ENCODE measurements around the gene ZNF423.

The ZNF423 gene

DNA sequence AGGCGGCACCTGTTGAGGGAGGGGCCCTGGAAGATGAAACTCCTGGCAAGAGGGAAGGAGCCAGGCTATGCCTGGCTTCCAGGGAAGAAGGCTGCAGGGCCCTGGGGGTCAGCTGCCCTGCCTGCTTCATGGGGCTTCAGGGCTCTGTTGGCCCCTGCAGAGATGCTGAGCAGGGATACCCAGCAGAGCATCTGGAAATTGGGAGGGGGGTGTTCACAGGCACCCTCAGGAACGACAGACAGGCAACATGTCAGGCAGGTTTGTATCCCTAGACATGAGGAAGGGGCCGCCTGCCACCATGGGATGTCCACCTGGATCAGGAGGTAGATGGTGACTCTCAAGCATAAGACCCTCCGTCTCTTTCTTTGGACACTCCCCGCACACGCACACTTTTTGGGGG lies 13.8 kb upstream of the ZNF423 start:
- Histone ChIP-seq H3K4me1 (peaks cover 16% of the 10 kb centered on the region), H3K9ac (no peak overlapping the region), H3K4me3 (no peak overlapping the region), H3K9me3 (no peaks in the 10 kb centered on the region), H3K36me3 (no peaks in the 10 kb centered on the region), H4K20me1 (no peaks in the 10 kb centered on the region), H3K27me3 (peaks cover 8% of the 10 kb centered on the region; the same call in 1 of the 2 replicates), H3K4me2 (no peak overlapping the region), H3K27ac (no peak overlapping the region)
- no peak for TF ChIP-seq Cebpa-rat (IDR thresholded peaks at IDR 0.05)

DNA sequence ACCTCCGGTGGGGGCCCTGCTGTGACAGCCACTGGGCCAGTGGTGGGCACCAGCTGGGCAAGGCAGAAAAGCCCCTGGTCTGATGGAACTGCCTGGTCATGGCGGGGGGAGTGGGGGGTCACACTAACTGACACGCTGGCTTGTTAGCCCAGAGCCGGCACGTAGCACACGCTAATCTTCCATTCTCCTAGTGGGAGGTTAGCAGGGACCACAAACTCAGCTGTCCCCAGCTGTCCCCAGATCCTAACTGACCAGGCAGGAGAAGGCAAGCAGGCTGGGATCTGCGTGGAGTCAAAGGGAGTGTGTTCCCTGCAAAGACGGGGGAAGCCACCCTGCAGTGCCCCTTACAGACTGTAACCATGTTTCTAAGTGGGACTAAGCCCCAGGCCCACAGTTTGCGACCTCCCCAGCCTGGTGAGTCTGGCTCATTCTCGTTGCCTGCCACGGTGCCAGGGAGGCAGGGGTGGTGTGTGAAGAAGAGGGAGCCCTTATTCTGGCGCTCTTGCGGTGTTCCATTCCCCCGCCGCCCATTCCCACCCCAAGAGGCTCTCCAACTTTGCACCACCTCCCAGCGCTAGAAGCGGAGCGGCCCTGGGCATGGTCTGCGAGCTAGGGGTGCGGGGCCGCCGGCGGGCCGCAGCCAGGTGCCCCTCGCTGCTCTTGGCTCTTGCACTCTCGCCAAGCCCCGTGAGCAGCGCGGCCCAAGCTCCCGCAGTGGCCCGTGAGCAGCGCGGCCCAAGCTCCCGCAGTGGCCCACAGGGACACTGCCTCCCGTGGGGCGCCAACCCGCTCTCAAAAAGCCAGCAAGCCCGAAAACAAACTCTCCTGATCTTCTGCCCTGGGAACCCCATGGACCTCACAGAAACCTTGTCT lies 12.1 kb upstream of the ZNF423 start:
- peaks cover 8% of the 10 kb centered on the region; the same call in 1 of the 2 replicates for H3K27me3 ChIP-seq
- H3K27ac ChIP-seq = no peak overlapping the region
- no peaks in the 10 kb centered on the region for H3K9me3 ChIP-seq
- no peak overlapping the region for H3K4me3 ChIP-seq
- peaks cover 16% of the 10 kb centered on the region for H3K4me1 ChIP-seq
- H3K36me3 ChIP-seq = no peaks in the 10 kb centered on the region
- no peak for TF ChIP-seq Cebpa-rat (IDR thresholded peaks at IDR 0.05)
- no peaks in the 10 kb centered on the region for H4K20me1 ChIP-seq
- no peak overlapping the region for H3K9ac ChIP-seq
- H3K4me2 ChIP-seq = no peak overlapping the region

DNA sequence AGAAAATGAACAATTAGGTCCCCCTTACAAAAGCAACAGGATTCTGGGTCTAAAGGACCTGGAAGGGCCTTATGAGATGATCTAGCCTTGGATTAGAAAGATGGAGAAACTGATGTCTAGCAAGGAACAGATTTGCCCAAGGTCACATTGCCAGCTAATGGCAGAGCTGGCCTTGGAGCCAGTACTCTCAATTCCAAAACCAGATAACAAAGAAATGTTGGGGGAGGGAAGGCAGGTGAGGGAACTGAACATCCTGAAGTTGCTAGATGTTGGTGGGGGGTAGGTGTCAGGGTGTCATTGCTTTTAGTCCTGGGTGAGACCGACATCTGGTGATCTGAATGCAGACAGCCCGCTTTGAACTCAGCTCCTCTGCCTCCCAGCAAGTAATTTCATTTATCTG lies 11.3 kb upstream of the ZNF423 start:
- Histone ChIP-seq H3K36me3 (no peaks in the 10 kb centered on the region), H3K27ac (peak overlapping the region; percentile 55; the same call in 1 of the 2 replicates), H3K27me3 (peaks cover 8% of the 10 kb centered on the region; the same call in 1 of the 2 replicates), H3K9me3 (no peaks in the 10 kb centered on the region), H3K4me2 (peak overlapping the region; percentile 53), H3K4me3 (no peak overlapping the region), H3K9ac (0 out of 2 replicates have a peak overlapping the region, but pooled peaks have one; percentile 28), H4K20me1 (no peaks in the 10 kb centered on the region), H3K4me1 (peaks cover 20% of the 10 kb centered on the region)
- TF ChIP-seq Cebpa-rat (IDR thresholded peaks at IDR 0.05) = no peak

DNA sequence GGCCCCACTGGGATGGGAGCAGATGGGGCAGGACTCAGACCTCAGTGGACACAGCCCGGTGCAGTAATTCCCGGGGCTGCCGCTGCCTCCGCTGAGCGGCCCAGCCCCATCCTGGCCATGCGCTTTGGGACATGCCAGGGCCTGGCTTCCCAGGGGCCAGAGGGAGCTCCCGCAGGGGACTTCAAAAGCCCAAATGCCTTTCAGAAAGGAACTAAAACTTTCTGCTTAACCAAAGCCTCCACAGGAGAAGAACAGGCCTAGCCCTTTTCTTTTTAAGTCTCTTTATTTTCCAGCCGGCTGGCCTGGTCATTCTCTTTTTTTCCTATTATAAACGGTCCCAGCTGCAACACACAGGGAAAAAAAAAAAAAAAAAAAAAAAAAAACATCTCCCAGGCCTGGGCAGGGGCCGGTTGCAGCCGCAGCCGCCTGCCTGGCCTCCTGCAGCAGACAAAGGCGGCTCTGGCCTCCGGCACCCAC lies 10.7 kb upstream of the ZNF423 start:
- H3K4me3 ChIP-seq = no peak overlapping the region
- H4K20me1 ChIP-seq = no peaks in the 10 kb centered on the region
- peak overlapping the region; percentile 53 for H3K4me2 ChIP-seq
- H3K9me3 ChIP-seq = no peaks in the 10 kb centered on the region
- no peak for TF ChIP-seq Cebpa-rat (IDR thresholded peaks at IDR 0.05)
- peaks cover 25% of the 10 kb centered on the region for H3K4me1 ChIP-seq
- 0 out of 2 replicates have a peak overlapping the region, but pooled peaks have one; percentile 28 for H3K9ac ChIP-seq
- H3K27ac ChIP-seq = peak overlapping the region; percentile 55; the same call in 1 of the 2 replicates
- peaks cover 8% of the 10 kb centered on the region; the same call in 1 of the 2 replicates for H3K27me3 ChIP-seq
- no peaks in the 10 kb centered on the region for H3K36me3 ChIP-seq

DNA sequence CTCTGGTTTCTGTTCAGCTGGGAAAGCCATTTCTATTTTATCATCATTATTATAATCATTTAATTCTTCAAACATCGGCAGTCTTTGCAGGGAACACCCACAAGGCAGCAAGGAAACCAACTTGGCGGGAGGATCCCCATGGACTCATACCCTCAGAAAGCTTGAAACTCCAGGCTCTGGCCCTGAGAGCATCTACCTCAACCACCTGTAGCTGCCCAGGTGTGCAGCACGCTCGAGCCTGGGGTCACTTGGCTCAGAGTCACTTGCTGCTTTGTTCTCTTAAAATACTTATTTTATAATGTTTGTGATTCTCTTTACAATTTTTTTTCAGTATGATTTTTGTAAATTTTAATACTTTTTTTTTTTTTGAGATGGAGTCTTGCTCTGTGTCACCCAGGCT lies 6.8 kb upstream of the ZNF423 start:
- no peaks in the 10 kb centered on the region for H3K36me3 ChIP-seq
- H3K9me3 ChIP-seq = no peaks in the 10 kb centered on the region
- peaks cover 16% of the 10 kb centered on the region; the same call in 1 of the 2 replicates for H3K27me3 ChIP-seq
- H3K4me1 ChIP-seq = peaks cover 47% of the 10 kb centered on the region
- no peak overlapping the region for H3K27ac ChIP-seq
- no peak overlapping the region for H3K4me3 ChIP-seq
- TF ChIP-seq Cebpa-rat (IDR thresholded peaks at IDR 0.05) = no peak
- 0 out of 2 replicates have a peak overlapping the region, but pooled peaks have one; percentile 36 for H3K4me2 ChIP-seq
- no peaks in the 10 kb centered on the region for H4K20me1 ChIP-seq
- H3K9ac ChIP-seq = no peak overlapping the region

DNA sequence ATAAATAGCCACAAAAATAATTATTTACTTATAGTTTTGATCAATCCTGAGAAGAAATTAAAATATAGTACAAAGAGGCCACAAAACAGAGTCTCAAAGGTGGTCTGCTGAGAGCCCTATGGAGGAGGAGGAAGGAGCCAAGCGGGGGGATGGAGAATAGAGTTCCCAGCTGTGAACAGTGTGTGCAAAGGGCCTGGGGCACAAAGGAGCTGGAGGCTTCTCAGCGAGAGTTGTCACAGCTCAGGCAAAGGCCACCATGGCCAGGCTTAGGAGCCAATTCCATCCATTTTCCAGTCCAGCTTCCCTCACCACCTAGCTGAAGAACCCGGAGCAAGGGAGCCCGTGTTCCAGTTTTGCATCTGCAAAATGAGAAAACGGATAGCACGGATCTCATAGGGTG lies 5.4 kb upstream of the ZNF423 start:
- H3K4me1 ChIP-seq = peaks cover 33% of the 10 kb centered on the region
- no peak overlapping the region for H3K27ac ChIP-seq
- H3K9ac ChIP-seq = no peak overlapping the region
- H3K4me2 ChIP-seq = no peak overlapping the region
- H3K4me3 ChIP-seq = no peak overlapping the region
- TF ChIP-seq Cebpa-rat (IDR thresholded peaks at IDR 0.05) = no peak
- no peaks in the 10 kb centered on the region for H3K9me3 ChIP-seq
- no peaks in the 10 kb centered on the region for H4K20me1 ChIP-seq
- H3K27me3 ChIP-seq = peaks cover 13% of the 10 kb centered on the region; the same call in 1 of the 2 replicates
- H3K36me3 ChIP-seq = no peaks in the 10 kb centered on the region

DNA sequence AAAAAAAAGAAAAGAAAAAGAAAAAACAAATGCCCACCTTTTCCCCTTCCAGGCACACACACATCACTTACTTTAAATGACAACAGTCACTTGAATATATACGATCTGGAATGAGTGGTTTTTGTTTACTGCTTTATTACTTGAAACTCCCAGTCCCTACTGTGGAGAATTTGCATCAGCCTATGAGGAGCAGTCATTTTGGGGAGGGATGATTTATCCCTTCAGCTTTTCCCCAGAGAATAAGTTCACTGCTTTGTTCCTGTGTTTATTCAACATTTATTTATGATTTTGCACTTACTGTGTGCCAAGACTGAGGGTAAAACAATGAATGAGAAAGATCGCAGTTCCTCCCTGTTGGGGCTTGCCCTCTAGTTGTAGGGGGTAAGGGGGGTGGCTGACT lies 4.7 kb upstream of the ZNF423 start:
- H3K27me3 ChIP-seq = peaks cover 13% of the 10 kb centered on the region; the same call in 1 of the 2 replicates
- no peaks in the 10 kb centered on the region for H3K36me3 ChIP-seq
- H3K4me3 ChIP-seq = no peak overlapping the region
- H3K9me3 ChIP-seq = no peaks in the 10 kb centered on the region
- no peak for TF ChIP-seq Cebpa-rat (IDR thresholded peaks at IDR 0.05)
- H3K27ac ChIP-seq = no peak overlapping the region
- H4K20me1 ChIP-seq = no peaks in the 10 kb centered on the region
- no peak overlapping the region for H3K9ac ChIP-seq
- peaks cover 31% of the 10 kb centered on the region for H3K4me1 ChIP-seq
- no peak overlapping the region for H3K4me2 ChIP-seq

DNA sequence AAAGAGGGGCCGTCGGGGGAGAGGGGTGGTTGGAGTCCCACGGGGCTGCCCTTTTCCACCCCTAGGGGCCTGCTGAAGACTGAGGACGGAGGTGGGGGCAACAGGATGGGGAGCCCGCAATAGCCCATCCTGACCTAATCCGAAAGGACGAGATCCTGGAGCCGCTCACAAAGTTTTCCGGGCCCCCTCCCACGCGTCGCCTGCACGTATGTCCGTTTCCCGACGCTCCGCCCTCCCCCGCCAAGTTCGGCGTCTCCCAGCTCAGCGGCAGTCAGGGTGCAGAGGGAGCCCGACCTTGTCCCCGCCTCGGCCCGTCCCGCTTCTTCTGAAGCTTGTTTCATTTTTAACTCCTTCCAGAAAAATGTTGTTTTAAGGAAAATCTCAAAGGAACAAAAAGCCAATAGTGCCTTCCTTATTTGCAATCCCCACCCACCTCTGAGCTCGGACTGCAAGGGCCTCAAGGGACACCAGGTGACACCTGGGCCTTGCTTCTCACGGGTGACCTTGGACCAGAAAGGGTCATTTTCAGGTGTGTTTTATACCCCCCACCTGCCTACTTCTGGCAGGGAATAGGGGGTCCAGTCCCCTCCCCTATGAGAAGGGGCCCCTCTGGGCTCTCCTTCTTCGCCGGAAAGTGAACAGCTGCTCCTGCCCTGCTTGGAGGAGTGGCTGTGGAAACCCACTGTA lies 3.4 kb upstream of the ZNF423 start:
- Histone ChIP-seq H3K4me2 (peak overlapping the region; percentile 99), H3K4me3 (peak overlapping the region; percentile 88), H4K20me1 (no peaks in the 10 kb centered on the region), H3K9ac (peak overlapping the region; percentile 83), H3K4me1 (peaks cover 36% of the 10 kb centered on the region), H3K27me3 (peaks cover 13% of the 10 kb centered on the region; the same call in 1 of the 2 replicates), H3K27ac (peak overlapping the region; percentile 82), H3K36me3 (no peaks in the 10 kb centered on the region), H3K9me3 (no peaks in the 10 kb centered on the region)
- no peak for TF ChIP-seq Cebpa-rat (IDR thresholded peaks at IDR 0.05)

DNA sequence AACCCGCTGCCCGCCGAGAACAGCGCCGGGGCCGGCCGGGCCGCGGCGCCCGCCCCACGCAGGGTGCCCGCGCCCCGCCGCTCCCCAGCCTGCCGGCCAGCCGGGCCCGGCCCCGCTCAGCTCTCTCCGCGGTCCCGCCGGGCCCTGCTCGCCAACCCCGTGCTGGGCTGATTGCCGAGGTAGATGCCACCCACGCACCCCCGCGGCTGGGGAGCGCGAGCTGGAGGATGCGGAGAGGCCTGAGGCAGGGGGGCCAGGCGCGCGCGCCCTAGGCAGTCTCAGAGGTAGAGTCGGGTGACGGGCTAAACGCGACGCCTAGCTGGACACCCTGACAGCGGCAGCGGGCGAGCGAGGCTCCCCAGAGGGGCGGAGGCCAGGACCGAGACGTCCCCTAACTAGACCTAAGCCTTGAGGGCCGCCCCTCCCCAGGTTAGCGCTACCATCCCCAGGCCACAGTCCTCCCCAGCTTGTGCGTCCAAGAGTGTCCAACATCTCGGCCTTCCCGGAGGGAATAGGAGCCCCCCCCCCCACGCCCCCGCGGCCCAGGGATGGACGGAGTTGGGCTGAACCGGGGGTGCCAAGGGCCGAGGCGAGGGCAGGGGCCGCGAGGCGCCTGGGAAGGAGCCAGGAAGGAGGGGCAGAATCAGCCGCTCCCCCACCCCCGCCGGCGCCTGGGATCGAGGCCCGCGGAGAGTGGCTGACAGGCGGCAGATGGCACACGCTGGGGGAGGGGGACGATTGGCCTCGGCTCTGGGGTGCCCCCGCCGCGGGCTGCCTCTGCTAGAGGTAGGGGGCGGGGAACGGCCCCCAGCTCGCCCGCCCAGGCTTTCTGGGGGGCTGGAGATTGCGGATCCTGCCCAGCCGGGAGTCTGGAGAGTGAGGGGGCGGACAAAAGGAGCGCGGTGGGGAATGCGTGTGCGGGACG lies 2.5 kb upstream of the ZNF423 start:
- H3K4me3 ChIP-seq = peak overlapping the region; percentile 88

More for the DNA sequence above, 2.5 kb upstream of the ZNF423 start:
- no peak for TF ChIP-seq Cebpa-rat (IDR thresholded peaks at IDR 0.05)
- peak overlapping the region; percentile 99 for H3K4me2 ChIP-seq
- H3K4me1 ChIP-seq = peaks cover 44% of the 10 kb centered on the region
- H3K9me3 ChIP-seq = no peaks in the 10 kb centered on the region
- no peaks in the 10 kb centered on the region for H4K20me1 ChIP-seq
- no peaks in the 10 kb centered on the region for H3K36me3 ChIP-seq
- peaks cover 13% of the 10 kb centered on the region; the same call in 1 of the 2 replicates for H3K27me3 ChIP-seq
- H3K27ac ChIP-seq = peak overlapping the region; percentile 82
- H3K9ac ChIP-seq = peak overlapping the region; percentile 83

Data from BLaER1 (cell line).